CD8-positive, alpha-beta memory T cell (primary cell): Measurements from ENCODE around the gene VAV3. TPM values are rescaled to one million over a fixed set of nuclear protein-coding genes. Genes with fewer than 3 reads are reported as not detected.

ENCODE experiments used
- CTCF ChIA-PET: fragments of 350-600 bp; sonication (Branson Sonifier 250); formaldehyde crosslinking; loops from one replicate; lab custom pipeline; 2021; ENCODE audit warnings: antibody characterized with exemption; lab: Charles Lee
- POLR2A ChIA-PET: fragments of 350-600 bp; sonication (Branson Sonifier 250); formaldehyde crosslinking; loops from one replicate; lab custom pipeline; 2021; ENCODE audit warnings: antibody characterized with exemption; lab: Charles Lee
- DNase-seq, 5 donors: peaks; one replicate each; pipeline versions ENCODE4 v3.0.0 to v3.0.0-alpha.2; 2020 to 2022; ENCODE audit warnings: mixed read lengths in 1 of 5
- H3K27ac ChIP-seq: one replicate; pipeline ENCODE4 v1.7.0; 2013; ENCODE audit warnings: low read depth, mild to moderate bottlenecking, low read length, moderate library complexity
- H3K27me3 ChIP-seq: 2 replicates; pipeline ENCODE4 v1.7.0; 2013; ENCODE audit warnings: low read length, mild to moderate bottlenecking; ENCODE audit not compliant: insufficient read depth, poor library complexity, severe bottlenecking
- H3K36me3 ChIP-seq: 2 replicates; pipeline ENCODE4 v1.7.0; 2013; ENCODE audit warnings: mild to moderate bottlenecking, low read length, moderate library complexity; ENCODE audit not compliant: insufficient read depth
- H3K4me1 ChIP-seq: 2 replicates; pipeline ENCODE4 v1.7.0; 2013; ENCODE audit warnings: mild to moderate bottlenecking, low read length, moderate library complexity; ENCODE audit not compliant: insufficient read depth
- H3K4me3 ChIP-seq: 2 replicates; pipeline ENCODE4 v1.7.0; 2013; ENCODE audit warnings: mild to moderate bottlenecking, low read length
- H3K9me3 ChIP-seq: 2 replicates; pipeline ENCODE4 v1.7.0; 2013; ENCODE audit warnings: mild to moderate bottlenecking, low read length
- H3K27ac Mint-ChIP-seq, 8 donors: one replicate each; pipeline ENCODE4 v1.8.0; 2020 to 2021; ENCODE audit warnings: mixed read lengths in 8 of 8, mild to moderate bottlenecking in 6 of 8, inconsistent platforms in 3 of 8, moderate library complexity in 3 of 8
- H3K27me3 Mint-ChIP-seq, 2 donors: one replicate each; pipeline ENCODE4 v1.8.0; 2020 to 2021; ENCODE audit warnings: mixed read lengths in 2 of 2, mild to moderate bottlenecking in 1 of 2, moderate library complexity in 1 of 2
- H3K36me3 Mint-ChIP-seq, 3 donors: one replicate each; pipeline ENCODE4 v1.8.0; 2020 to 2021; ENCODE audit warnings: mixed read lengths in 3 of 3, inconsistent platforms in 1 of 3, mild to moderate bottlenecking in 1 of 3
- H3K4me1 Mint-ChIP-seq, 3 donors: one replicate each; pipeline ENCODE4 v1.8.0; 2020 to 2021; ENCODE audit warnings: mixed read lengths in 3 of 3, inconsistent platforms in 1 of 3, mild to moderate bottlenecking in 1 of 3
- H3K4me3 Mint-ChIP-seq, 7 donors: one replicate each; pipeline ENCODE4 v1.8.0; 2020 to 2021; ENCODE audit warnings: mixed read lengths in 7 of 7, mild to moderate bottlenecking in 6 of 7, moderate library complexity in 4 of 7, inconsistent platforms in 2 of 7
- H3K9me3 Mint-ChIP-seq, 5 donors: one replicate each; pipeline ENCODE4 v1.8.0; 2020 to 2022; ENCODE audit warnings: mixed read lengths in 5 of 5, mild to moderate bottlenecking in 3 of 5, moderate library complexity in 2 of 5, inconsistent platforms in 1 of 5
- polyA plus RNA-seq: library from polyadenylated mRNA; unstranded; fragments of 300-500 nt; fragmentation: Illumina TruSeq; gene quantifications from one replicate; pipeline ENCODE4 v1.2.3, GENCODE V29; 2021
- total RNA-seq, 2 experiments: library from RNA; stranded (reverse); gene quantifications; one replicate each; pipeline ENCODE4 v1.2.3, GENCODE V29; 2021

The VAV3 gene
- total and polyA plus RNA-seq, 3 experiments from 2014 or later: 4.4 to 13.7 (median 4.7) TPM

GRCh38 chr1:107637101-107637500 is 327.9 kb downstream of the VAV3 start:
- Mint-ChIP-seq H3K36me3 (peaks cover 19 to 30% (median 21%) of the 10 kb centered on the region in 3 donors), H3K9me3 (no peaks in the 10 kb centered on the region), H3K27me3 (no peaks in the 10 kb centered on the region), H3K4me1 (peaks cover 0 to 1% (median 0%) of the 10 kb centered on the region in 3 donors), H3K4me3 (no peak overlapping the region), H3K27ac (no peak overlapping the region)
- ChIA-PET CTCF (no interaction called here), POLR2A (no interaction called here)
- Histone ChIP-seq H3K36me3 (no peaks in the 10 kb centered on the region), H3K9me3 (no peaks in the 10 kb centered on the region), H3K4me3 (no peak overlapping the region), H3K27ac (no peak overlapping the region), H3K27me3 (no peaks in the 10 kb centered on the region), H3K4me1 (no peaks in the 10 kb centered on the region)
- DNase-seq: no peak

GRCh38 chr1:107633596-107633995 is 331.4 kb downstream of the VAV3 start:
- peaks cover 1 to 14% (median 6%) of the 10 kb centered on the region in 3 donors for H3K36me3 Mint-ChIP-seq
- Histone ChIP-seq H3K27ac (no peak overlapping the region), H3K36me3 (no peaks in the 10 kb centered on the region), H3K27me3 (no peaks in the 10 kb centered on the region), H3K4me1 (no peaks in the 10 kb centered on the region), H3K4me3 (no peak overlapping the region), H3K9me3 (no peaks in the 10 kb centered on the region)
- H3K4me3 Mint-ChIP-seq: no peak overlapping the region
- DNase-seq: no peak
- no peak overlapping the region for H3K27ac Mint-ChIP-seq
- peaks cover 0 to 1% (median 0%) of the 10 kb centered on the region in 3 donors for H3K4me1 Mint-ChIP-seq
- H3K27me3 Mint-ChIP-seq: no peaks in the 10 kb centered on the region
- ChIA-PET POLR2A (no interaction called here), CTCF (no interaction called here)
- H3K9me3 Mint-ChIP-seq: no peaks in the 10 kb centered on the region

GRCh38 chr1:107626073-107626796 is 338.7 kb downstream of the VAV3 start:
- no peaks in the 10 kb centered on the region for H3K4me1 ChIP-seq
- POLR2A ChIA-PET: no interaction called here
- Mint-ChIP-seq H3K9me3 (no peaks in the 10 kb centered on the region), H3K27ac (no peak overlapping the region), H3K27me3 (no peaks in the 10 kb centered on the region), H3K36me3 (peaks cover 0 to 4% (median 0%) of the 10 kb centered on the region in 3 donors), H3K4me1 (peaks cover 0 to 1% (median 0%) of the 10 kb centered on the region in 3 donors), H3K4me3 (no peak overlapping the region)
- no peak for DNase-seq
- CTCF ChIA-PET: no interaction called here
- H3K36me3 ChIP-seq: no peaks in the 10 kb centered on the region
- no peak overlapping the region for H3K4me3 ChIP-seq
- H3K9me3 ChIP-seq: no peaks in the 10 kb centered on the region
- no peak overlapping the region for H3K27ac ChIP-seq
- H3K27me3 ChIP-seq: no peaks in the 10 kb centered on the region

GRCh38 chr1:107625405-107626029 is 339.5 kb downstream of the VAV3 start:
- no peak for DNase-seq
- ChIA-PET CTCF (no interaction called here), POLR2A (no interaction called here)
- H3K4me3 ChIP-seq: no peak overlapping the region
- H3K36me3 ChIP-seq: no peaks in the 10 kb centered on the region
- Mint-ChIP-seq H3K9me3 (no peaks in the 10 kb centered on the region), H3K4me3 (no peak overlapping the region), H3K27me3 (no peaks in the 10 kb centered on the region), H3K36me3 (peaks cover 0 to 6% (median 0%) of the 10 kb centered on the region in 3 donors), H3K27ac (no peak overlapping the region), H3K4me1 (peaks cover 0 to 3% (median 0%) of the 10 kb centered on the region in 3 donors)
- no peaks in the 10 kb centered on the region for H3K27me3 ChIP-seq
- no peaks in the 10 kb centered on the region for H3K9me3 ChIP-seq
- no peaks in the 10 kb centered on the region for H3K4me1 ChIP-seq
- no peak overlapping the region for H3K27ac ChIP-seq

- H3K9me3 ChIP-seq: no peaks in the 10 kb centered on the region
- H3K27me3 Mint-ChIP-seq: no peaks in the 10 kb centered on the region
- no peaks in the 10 kb centered on the region for H3K4me1 ChIP-seq
- DNase-seq: no peak
- H3K36me3 Mint-ChIP-seq: peaks cover 0 to 7% (median 7%) of the 10 kb centered on the region in 3 donors
- no peak overlapping the region for H3K27ac Mint-ChIP-seq
- no peaks in the 10 kb centered on the region for H3K27me3 ChIP-seq
- no peak overlapping the region for H3K4me3 ChIP-seq
- POLR2A ChIA-PET: no interaction called here
- H3K4me1 Mint-ChIP-seq: peaks cover 0 to 3% (median 0%) of the 10 kb centered on the region in 3 donors
- no peak overlapping the region for H3K4me3 Mint-ChIP-seq
- CTCF ChIA-PET: no interaction called here
- no peak overlapping the region for H3K27ac ChIP-seq
- no peaks in the 10 kb centered on the region for H3K36me3 ChIP-seq
- no peaks in the 10 kb centered on the region for H3K9me3 Mint-ChIP-seq
These were observed 341.5 kb downstream of the VAV3 start for GRCh38 chr1:107623431-107623830.

GRCh38 chr1:107622966-107623365 is 342.0 kb downstream of the VAV3 start:
- ChIA-PET POLR2A (no interaction called here), CTCF (no interaction called here)
- peaks cover 0 to 6% (median 0%) of the 10 kb centered on the region in 3 donors for H3K4me1 Mint-ChIP-seq
- Histone ChIP-seq H3K4me1 (no peaks in the 10 kb centered on the region), H3K27ac (no peak overlapping the region), H3K9me3 (no peaks in the 10 kb centered on the region), H3K4me3 (no peak overlapping the region), H3K36me3 (no peaks in the 10 kb centered on the region), H3K27me3 (no peaks in the 10 kb centered on the region)
- H3K27me3 Mint-ChIP-seq: no peaks in the 10 kb centered on the region
- H3K27ac Mint-ChIP-seq: peak overlapping the region in 1 of 8 donors; percentile 13
- H3K4me3 Mint-ChIP-seq: no peak overlapping the region
- peaks cover 0 to 9% (median 7%) of the 10 kb centered on the region in 3 donors for H3K36me3 Mint-ChIP-seq
- no peak for DNase-seq
- H3K9me3 Mint-ChIP-seq: peaks cover 0 to 4% (median 0%) of the 10 kb centered on the region in 5 donors

GRCh38 chr1:107622535-107622934 is 342.4 kb downstream of the VAV3 start:
- ChIA-PET POLR2A (no interaction called here), CTCF (no interaction called here)
- no peaks in the 10 kb centered on the region for H3K27me3 ChIP-seq
- peaks cover 0 to 4% (median 0%) of the 10 kb centered on the region in 5 donors for H3K9me3 Mint-ChIP-seq
- no peak for DNase-seq
- H3K4me1 Mint-ChIP-seq: peaks cover 0 to 9% (median 0%) of the 10 kb centered on the region in 3 donors
- H3K36me3 Mint-ChIP-seq: peaks cover 3 to 14% (median 8%) of the 10 kb centered on the region in 3 donors
- H3K4me3 ChIP-seq: no peak overlapping the region
- H3K36me3 ChIP-seq: no peaks in the 10 kb centered on the region
- peak overlapping the region in 1 of 8 donors; percentile 13 for H3K27ac Mint-ChIP-seq
- no peaks in the 10 kb centered on the region for H3K27me3 Mint-ChIP-seq
- H3K27ac ChIP-seq: no peak overlapping the region
- H3K4me3 Mint-ChIP-seq: no peak overlapping the region
- H3K9me3 ChIP-seq: no peaks in the 10 kb centered on the region
- H3K4me1 ChIP-seq: no peaks in the 10 kb centered on the region

- Histone ChIP-seq H3K27ac (no peak overlapping the region), H3K4me3 (no peak overlapping the region), H3K9me3 (no peaks in the 10 kb centered on the region), H3K36me3 (no peaks in the 10 kb centered on the region), H3K4me1 (no peaks in the 10 kb centered on the region), H3K27me3 (no peaks in the 10 kb centered on the region)
- H3K27ac Mint-ChIP-seq: no peak overlapping the region
- no peaks in the 10 kb centered on the region for H3K27me3 Mint-ChIP-seq
- CTCF ChIA-PET: no interaction called here
- no peak overlapping the region for H3K4me3 Mint-ChIP-seq
- peaks cover 0 to 9% (median 0%) of the 10 kb centered on the region in 3 donors for H3K4me1 Mint-ChIP-seq
- POLR2A ChIA-PET: no interaction called here
- H3K9me3 Mint-ChIP-seq: peaks cover 0 to 9% (median 0%) of the 10 kb centered on the region in 5 donors
- H3K36me3 Mint-ChIP-seq: peaks cover 14 to 26% (median 16%) of the 10 kb centered on the region in 3 donors
- DNase-seq: no peak
These were observed 344.2 kb downstream of the VAV3 start for GRCh38 chr1:107620753-107621152.
